ENCODE measurements around the gene SLC35B1. TPM values are rescaled to one million over a fixed set of nuclear protein-coding genes. Genes with fewer than 3 reads are reported as not detected.

Gene SLC35B1
- total and polyA plus RNA-seq, 2 of the 4 experiments (the other 2 are of a cell fraction): 66.4 to 86.2 TPM

- Histone ChIP-seq H2AK9ac (replicated peaks; ENCODE audit: low read depth, low read length, poor library complexity) (no peak overlapping the region), H3K79me1 (ENCODE audit: low read depth in 1 of 2, low read length in 2 of 2) (peaks cover 21 to 49% of the 10 kb centered on the region in 2 experiments), H2BK15ac (ENCODE audit: low read depth, low read length) (no peak overlapping the region), H3K23ac (ENCODE audit: low read depth, low read length) (no peak overlapping the region), H3K56ac (ENCODE audit: extremely low read depth, insufficient read depth, low read length) (no peak overlapping the region), H4K20me1 (ENCODE audit: insufficient read depth, low read length) (peaks cover 16% of the 10 kb centered on the region), H3K27ac (ENCODE audit: insufficient read depth, low read length) (no peak overlapping the region), H4K8ac (ENCODE audit: low read depth in 2 of 2, low read length in 2 of 2) (no peak overlapping the region), H3K36me3 (ENCODE audit: control insufficient read depth, insufficient read depth, low read length) (no peaks in the 10 kb centered on the region), H3K4me1 (ENCODE audit: control insufficient read depth, insufficient read depth, low read length) (no peaks in the 10 kb centered on the region), H2BK120ac (ENCODE audit: low read depth, low read length) (no peak overlapping the region), H2AFZ (replicated peaks; ENCODE audit: low read length, poor library complexity) (no peak overlapping the region), H2BK5ac (ENCODE audit: low read depth, low read length, poor library complexity, severe bottlenecking) (no peak overlapping the region), H2AK5ac (ENCODE audit: low read depth, low read length) (no peak overlapping the region), H3K9me3 (ENCODE audit: control insufficient read depth, insufficient read depth, low read length) (no peaks in the 10 kb centered on the region), H3K27me3 (ENCODE audit: control insufficient read depth, insufficient read depth, low read length) (no peaks in the 10 kb centered on the region), H4K5ac (ENCODE audit: low read depth, low read length) (no peak overlapping the region), H3K14ac (replicated peaks; ENCODE audit: low read depth, low read length) (no peak overlapping the region), H4K91ac (ENCODE audit: insufficient read depth, low read depth, low read length) (no peak overlapping the region), H3K9ac (ENCODE audit: low read depth, low read length) (no peak overlapping the region), H2BK20ac (ENCODE audit: low read depth, low read length) (no peak overlapping the region), H3K18ac (ENCODE audit: low read depth, low read length) (no peak overlapping the region), H3K9me1 (ENCODE audit: insufficient read depth, low read length) (no peaks in the 10 kb centered on the region), H3K4me3 (ENCODE audit: insufficient read depth, low read depth, low read length) (no peak overlapping the region), H3K4ac (ENCODE audit: low read depth, low read length) (no peak overlapping the region), H3K4me2 (ENCODE audit: low read depth, low read length) (no peak overlapping the region)
- in situ Hi-C loops (cut with MboI; ENCODE audit: low sequenced_read_pairs) (no loop called here), dilution Hi-C loops (cut with HindIII; ENCODE audit: low sequenced_read_pairs, unreplicated experiment) (no loop called here), intact Hi-C loops (cut with micrococcal nuclease) (no loop called here)
- no peak for TF ChIP-seq FOS (IDR thresholded peaks at IDR 0.05; ENCODE audit: low read depth, low read length)
- TF ChIP-seq POLR2A (IDR thresholded peaks at IDR 0.05; ENCODE audit: low read depth, low read length): no peak
- TF ChIP-seq MAZ (IDR thresholded peaks at IDR 0.05; ENCODE audit: borderline replicate concordance, low read depth, low read length): no peak
- no peak for TF ChIP-seq SMC3 (IDR thresholded peaks at IDR 0.05; ENCODE audit: low read depth, low read length)
- TF ChIP-seq CTCF (conservative IDR thresholded peaks at IDR 0.05; ENCODE audit: low read depth, low read length): no peak
- TF ChIP-seq CEBPB (IDR thresholded peaks at IDR 0.05; ENCODE audit: low read depth, low read length): no peak
- TF ChIP-seq RAD21 (IDR thresholded peaks at IDR 0.05; ENCODE audit: low read length): no peak
- no peak for TF ChIP-seq CHD1 (IDR thresholded peaks at IDR 0.05; ENCODE audit: low read depth, low read length)
- TF ChIP-seq NFE2L2 (IDR thresholded peaks at IDR 0.05; ENCODE audit: low read depth, low read length): no peak
- no CpG with 5 or more reads among the region's 1 CpG for WGBS, 2 experiments (ENCODE audit: extremely low coverage in 2 of 2, insufficient read length in 1 of 2)
- CTCF ChIA-PET: no interaction called here
- DNase-seq: no peak
- POLR2A ChIA-PET (ENCODE audit: unreplicated experiment): no interaction called here
- BruUV-seq (replicated peaks): no TSS peak
- ATAC-seq (ENCODE audit: low read depth): no peak
These were observed 37.8 kb downstream of the SLC35B1 start for GRCh38 chr17:49670002-49670401.
